Fibroblast of the aortic adventitia (primary cell): ENCODE measurements around the gene PHF11. TPM values are rescaled to one million over a fixed set of nuclear protein-coding genes. Genes with fewer than 3 reads are reported as not detected.

ENCODE experiments used
- DNase-seq: peaks from one replicate; pipeline ENCODE4 v3.0.0-alpha.2; 2010; ENCODE audit warnings: low read depth
- H3K4me3 ChIP-seq: 2 replicates; pipeline ENCODE4 v1.5.1; 2011; ENCODE audit warnings: low read depth, mild to moderate bottlenecking, control low read depth, low read length, moderate library complexity
- total RNA-seq: library from RNA; depleted of rRNA; stranded (reverse); fragments of >200 nt; gene quantifications from 2 replicates; pipeline ENCODE4 v1.2.3, GENCODE V29; 2012; ENCODE audit warnings: low replicate concordance
- TF ChIP-seq, protein P1 (sequence below): IDR thresholded peaks from 2 replicates; pipeline ENCODE4 v1.5.1; 2011; ENCODE audit warnings: mild to moderate bottlenecking, low read length, control low read depth, inconsistent platforms; ENCODE audit not compliant: insufficient read depth

The PHF11 gene
- total RNA-seq, result 13.3 and 33.7 TPM in 2 replicates

DNA sequence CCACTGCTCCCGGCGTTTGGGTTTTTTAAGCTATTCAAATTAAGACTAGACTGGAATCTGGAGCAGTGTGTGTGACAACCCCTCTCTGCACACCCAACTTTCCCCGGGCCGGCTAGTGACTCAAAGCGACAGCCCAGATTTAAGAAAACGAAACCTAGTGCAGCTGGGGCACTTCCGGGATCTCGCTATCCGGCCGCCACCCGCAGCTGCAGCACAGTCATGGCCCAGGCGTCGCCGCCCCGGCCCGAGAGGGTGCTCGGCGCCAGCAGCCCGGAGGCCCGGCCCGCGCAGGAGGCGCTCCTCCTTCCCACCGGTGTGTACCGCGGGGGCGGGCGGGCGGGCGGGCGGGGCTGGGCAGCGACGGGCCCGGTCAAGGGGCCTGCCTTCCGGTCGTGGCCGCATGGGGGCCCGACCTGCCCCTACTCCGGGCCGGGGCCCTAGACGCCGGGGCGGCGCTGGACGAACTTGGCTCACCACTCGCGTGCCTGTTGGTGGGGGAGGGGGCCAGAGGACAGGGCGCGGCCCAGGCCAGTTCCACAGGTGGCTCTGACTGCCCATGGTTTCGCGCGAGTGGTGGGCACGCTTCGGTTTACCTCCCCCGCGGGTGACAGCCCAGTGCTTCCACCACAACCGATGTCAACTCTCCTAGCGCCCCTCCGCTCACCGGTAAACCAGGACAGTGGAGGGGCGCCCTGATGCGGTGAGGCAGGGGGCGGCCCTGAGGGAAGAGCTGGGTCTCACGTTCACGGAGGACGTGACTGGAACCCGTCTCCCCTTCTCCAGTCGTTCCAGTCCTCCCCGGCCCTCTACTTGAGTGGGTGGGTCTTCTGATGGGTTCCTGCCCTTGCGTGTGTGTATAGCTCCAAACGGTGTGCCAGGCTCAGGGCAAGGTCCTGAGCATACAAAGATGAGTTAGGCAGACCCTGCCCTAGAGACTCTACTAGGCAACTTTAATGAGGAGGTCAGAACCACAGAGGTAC is at the start of gene PHF11:
TSS of gene PHF11 (plus strand) at position 171 of the 980 bp plus-strand sequence. CDS start at position 220, 49 bp downstream.
- TF ChIP-seq, protein P1, sequence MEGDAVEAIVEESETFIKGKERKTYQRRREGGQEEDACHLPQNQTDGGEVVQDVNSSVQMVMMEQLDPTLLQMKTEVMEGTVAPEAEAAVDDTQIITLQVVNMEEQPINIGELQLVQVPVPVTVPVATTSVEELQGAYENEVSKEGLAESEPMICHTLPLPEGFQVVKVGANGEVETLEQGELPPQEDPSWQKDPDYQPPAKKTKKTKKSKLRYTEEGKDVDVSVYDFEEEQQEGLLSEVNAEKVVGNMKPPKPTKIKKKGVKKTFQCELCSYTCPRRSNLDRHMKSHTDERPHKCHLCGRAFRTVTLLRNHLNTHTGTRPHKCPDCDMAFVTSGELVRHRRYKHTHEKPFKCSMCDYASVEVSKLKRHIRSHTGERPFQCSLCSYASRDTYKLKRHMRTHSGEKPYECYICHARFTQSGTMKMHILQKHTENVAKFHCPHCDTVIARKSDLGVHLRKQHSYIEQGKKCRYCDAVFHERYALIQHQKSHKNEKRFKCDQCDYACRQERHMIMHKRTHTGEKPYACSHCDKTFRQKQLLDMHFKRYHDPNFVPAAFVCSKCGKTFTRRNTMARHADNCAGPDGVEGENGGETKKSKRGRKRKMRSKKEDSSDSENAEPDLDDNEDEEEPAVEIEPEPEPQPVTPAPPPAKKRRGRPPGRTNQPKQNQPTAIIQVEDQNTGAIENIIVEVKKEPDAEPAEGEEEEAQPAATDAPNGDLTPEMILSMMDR, result peak; percentile 2
- peak within 1 kb of the TSS; percentile 66 for H3K4me3 ChIP-seq
- peak; percentile 70 for DNase-seq

DNA sequence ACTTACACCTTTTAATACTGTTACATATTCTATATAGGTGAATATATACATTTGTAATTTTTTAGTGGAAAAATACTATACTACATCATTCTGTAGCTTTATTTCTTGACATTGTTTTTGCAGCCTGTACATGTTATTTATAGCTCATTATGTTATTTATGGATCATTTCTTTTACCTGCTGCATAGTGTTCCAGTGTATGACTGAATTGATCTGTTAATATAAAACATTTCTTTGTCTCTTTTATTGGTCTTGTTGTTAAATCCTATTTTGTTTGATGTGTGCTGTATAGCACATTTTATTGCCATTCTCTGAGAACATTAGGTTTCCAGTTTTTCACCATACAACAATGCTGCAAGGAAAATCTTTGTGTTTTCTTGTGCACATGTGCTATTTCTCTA is 49.3 kb upstream of the PHF11 start:
- H3K4me3 ChIP-seq, result no peak overlapping the region
- TF ChIP-seq, protein P1, result no peak
- no peak for DNase-seq

DNA sequence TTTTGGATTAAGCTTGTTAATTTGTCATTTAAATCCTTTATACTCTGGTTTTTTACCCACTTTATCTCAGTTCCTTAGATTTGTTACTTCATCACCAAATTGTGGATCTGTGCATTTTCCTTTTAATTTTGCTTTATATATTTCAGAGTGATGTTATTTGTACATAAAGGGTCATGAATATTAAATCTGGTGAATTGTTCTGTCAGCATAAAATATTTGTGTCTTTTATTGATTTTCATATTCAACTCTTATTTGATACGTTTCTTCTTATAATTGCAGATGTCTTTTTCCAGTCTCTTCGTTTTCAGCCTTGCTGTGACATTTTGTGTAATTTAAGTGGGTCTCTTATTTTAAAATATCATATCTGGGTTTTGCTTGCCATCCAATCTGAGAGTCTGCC is 47.0 kb upstream of the PHF11 start:
- TF ChIP-seq, protein P1, result no peak
- no peak overlapping the region for H3K4me3 ChIP-seq
- DNase-seq, result no peak

DNA sequence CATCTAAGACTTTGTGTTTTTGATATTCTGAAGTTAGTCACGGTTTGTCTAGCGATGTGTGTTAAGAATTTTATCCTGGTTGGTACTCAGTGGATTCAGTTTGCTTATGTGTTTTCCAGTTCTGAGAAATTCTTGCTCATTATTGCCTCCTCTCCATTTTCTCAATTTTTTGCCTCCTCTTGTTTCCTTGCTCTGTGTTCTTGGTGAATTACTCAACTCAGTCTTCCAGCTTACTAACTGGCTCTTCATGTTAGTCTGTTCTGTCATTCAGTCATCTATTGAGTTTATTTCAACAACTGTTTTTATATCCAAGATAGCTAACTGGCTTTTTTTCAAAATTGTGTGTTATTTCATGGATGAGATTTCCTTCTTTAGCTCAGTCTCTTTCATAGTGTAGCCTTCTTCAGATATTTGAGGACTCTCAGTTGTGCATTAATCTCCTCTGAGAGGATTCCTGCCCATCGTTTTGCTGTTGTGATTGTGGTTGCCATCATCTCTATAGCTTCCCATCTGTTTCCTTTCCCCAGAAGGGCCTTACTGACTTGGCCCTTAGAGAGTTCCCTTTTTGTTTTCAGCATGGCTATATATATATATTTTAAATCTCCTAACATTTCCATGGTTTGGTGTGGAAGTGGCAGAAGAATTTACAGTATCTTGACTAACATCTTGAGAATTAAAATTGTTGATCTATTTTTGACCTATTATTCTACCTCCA is 45.5 kb upstream of the PHF11 start:
- TF ChIP-seq, protein P1, result no peak
- no peak overlapping the region for H3K4me3 ChIP-seq
- DNase-seq, result no peak

DNA sequence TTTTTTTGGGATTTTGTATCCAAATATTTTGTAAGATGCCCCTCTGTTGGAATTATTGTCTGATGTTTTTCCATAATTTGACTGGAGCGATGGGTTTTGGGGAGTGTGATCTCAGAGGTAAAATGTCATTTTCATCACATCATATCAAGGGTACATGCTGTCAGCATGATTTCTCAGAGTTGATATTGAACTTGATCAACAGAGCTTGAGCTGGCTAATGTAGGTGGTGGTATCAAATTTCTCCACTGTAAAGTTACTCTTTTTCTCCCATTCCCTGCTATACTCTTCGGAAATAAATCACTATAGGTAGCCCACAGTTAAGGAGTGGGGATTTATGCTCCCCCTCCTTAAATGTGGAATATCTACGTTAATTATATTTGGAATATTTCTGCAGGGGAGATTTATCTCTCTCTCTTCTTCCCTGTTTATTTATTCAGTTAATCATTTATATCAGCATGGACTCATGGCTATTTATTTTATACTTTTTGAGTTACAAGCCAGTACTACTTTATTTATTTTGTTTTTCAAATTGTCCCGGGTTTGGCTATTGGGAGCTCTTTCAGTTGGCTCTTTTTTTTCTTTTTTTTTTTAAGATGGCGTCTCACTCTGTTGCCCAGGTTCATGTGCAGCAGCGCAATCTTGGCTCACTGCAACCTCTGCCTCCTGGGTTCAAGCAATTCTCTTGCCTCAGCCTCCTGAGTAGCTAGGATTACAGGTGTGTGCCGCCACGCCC is 42.9 kb upstream of the PHF11 start:
- no peak overlapping the region for H3K4me3 ChIP-seq
- TF ChIP-seq, protein P1, result no peak
- DNase-seq, result no peak

DNA sequence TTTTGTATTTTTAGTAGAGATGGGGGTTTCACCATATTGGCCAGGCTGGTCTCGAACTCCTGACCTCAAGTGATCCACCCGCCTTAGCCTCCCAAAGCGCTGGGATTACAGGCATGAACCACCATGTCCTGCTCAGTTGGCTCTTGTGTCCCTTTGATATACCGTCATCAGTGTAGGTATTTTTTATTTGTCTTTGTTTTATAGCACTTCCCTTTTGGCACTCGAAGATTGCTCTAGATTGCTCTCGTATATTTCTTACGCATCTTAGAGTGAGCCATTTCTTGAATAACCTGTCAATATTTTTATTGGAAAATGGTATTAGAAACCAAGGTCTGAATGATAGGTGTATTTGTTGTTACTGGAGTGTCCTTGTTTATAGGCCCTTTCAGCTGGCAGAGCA is 42.3 kb upstream of the PHF11 start:
- DNase-seq, result no peak
- TF ChIP-seq, protein P1, result no peak

More for the DNA sequence above, 42.3 kb upstream of the PHF11 start:
- no peak overlapping the region for H3K4me3 ChIP-seq
